Mesodermal cell (in vitro differentiated cells): ENCODE measurements around the gene PKDCC.

Experiments used
- H3K27ac ChIP-seq: 2 replicates; pipeline ENCODE4 v1.7.0; 2013; ENCODE audit warnings: mild to moderate bottlenecking, low read depth, low read length, moderate library complexity; ENCODE audit not compliant: severe bottlenecking
- H3K36me3 ChIP-seq: 2 replicates; pipeline ENCODE4 v1.7.1; 2013; ENCODE audit warnings: mild to moderate bottlenecking, low read length, moderate library complexity; ENCODE audit not compliant: control insufficient read depth, insufficient read depth
- H3K4me1 ChIP-seq: one replicate; pipeline ENCODE4 v1.7.1; 2013; ENCODE audit warnings: mild to moderate bottlenecking, low read length; ENCODE audit not compliant: insufficient read depth, control insufficient read depth, poor library complexity, severe bottlenecking
- H3K4me3 ChIP-seq: 2 replicates; pipeline ENCODE4 v1.7.0; 2013; ENCODE audit warnings: low read length, control low read depth, mild to moderate bottlenecking; ENCODE audit not compliant: insufficient read depth, poor library complexity, severe bottlenecking; ENCODE audit errors: extremely low read depth
- H3K9me3 ChIP-seq: 2 replicates; pipeline ENCODE4 v1.7.1; 2013; ENCODE audit warnings: mild to moderate bottlenecking, low read length, moderate library complexity; ENCODE audit not compliant: control insufficient read depth
- WGBS, 2 experiments: methylation state at CpG; one replicate each; pipeline ENCODE4 v1.1.5; 2013; ENCODE audit warnings: missing lambda C conversion rate in 2 of 2; ENCODE audit not compliant: insufficient coverage in 2 of 2; 5-methylcytosine and 5-hydroxymethylcytosine counted together

PKDCC gene

GRCh38 chr2:42042631-42043355 is 5.0 kb upstream of the PKDCC start:
- Histone ChIP-seq H3K4me1 (peaks cover 8% of the 10 kb centered on the region), H3K4me3 (no peak overlapping the region), H3K36me3 (no peaks in the 10 kb centered on the region), H3K27ac (no peak overlapping the region), H3K9me3 (no peaks in the 10 kb centered on the region)
- WGBS, 2 experiments: 82 to 93% methylated on average over 6 to 8 of the region's 11 CpGs

DNA sequence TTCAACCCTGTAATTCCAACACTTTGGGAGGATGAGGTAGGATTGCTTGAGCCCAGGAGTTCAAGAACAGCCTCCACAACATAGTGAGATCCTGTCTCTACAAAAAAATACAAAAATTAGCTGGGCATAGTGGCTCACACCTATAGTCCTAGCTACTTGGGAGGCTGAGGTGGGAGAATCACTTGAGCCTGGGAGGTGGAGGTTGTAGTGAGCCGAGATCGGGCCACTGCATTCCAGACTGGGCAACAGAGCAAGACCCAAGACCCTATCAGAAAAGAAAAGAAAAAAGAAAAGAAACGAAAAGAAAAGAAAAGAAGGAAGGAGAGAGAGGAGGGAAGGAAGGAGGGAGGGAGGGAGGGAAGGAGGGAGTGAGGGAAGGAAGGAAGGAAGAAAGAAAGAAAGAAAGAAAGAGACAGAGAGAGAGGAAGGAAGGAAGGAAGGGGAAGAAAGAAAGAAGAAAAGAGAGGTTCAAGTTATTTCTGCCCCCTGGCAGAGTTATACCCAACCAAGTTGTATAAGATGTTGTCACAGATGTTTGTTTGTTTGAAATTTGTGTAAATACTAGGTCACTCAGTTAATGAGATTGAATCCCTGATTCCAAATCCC is 3.9 kb upstream of the PKDCC start:
- H3K4me1 ChIP-seq: peaks cover 9% of the 10 kb centered on the region
- no peaks in the 10 kb centered on the region for H3K36me3 ChIP-seq
- no peak overlapping the region for H3K4me3 ChIP-seq
- H3K9me3 ChIP-seq: no peaks in the 10 kb centered on the region
- WGBS, 2 experiments: 97 to 100% methylated on average over 1 to 3 of the region's 3 CpGs
- no peak overlapping the region for H3K27ac ChIP-seq

GRCh38 chr2:42044939-42045338 is 2.9 kb upstream of the PKDCC start:
- Histone ChIP-seq H3K27ac (no peak overlapping the region), H3K4me1 (peaks cover 17% of the 10 kb centered on the region), H3K9me3 (no peaks in the 10 kb centered on the region), H3K4me3 (no peak overlapping the region), H3K36me3 (no peaks in the 10 kb centered on the region)
- WGBS, 2 experiments: 100% methylated on average over 1 of the region's 1 CpG

DNA sequence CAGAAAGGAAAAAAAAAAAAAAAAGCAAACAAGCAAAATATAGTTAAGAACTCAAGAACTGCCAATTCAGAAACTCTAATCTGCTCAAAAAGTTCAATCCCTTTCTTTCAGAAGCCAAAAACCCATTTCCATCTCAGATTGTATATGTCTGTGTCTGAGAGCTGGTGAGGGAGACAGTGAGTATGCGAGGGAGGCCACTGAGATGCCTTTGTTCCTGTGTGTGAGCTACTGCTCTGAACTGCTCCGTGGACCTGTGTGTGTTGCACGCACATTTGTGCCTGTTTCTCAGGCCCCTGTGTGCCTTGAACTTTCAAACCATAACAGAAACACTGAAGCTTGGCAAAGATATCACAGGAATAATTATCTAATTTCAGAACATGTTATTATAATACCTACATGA is 2.5 kb upstream of the PKDCC start:
- Histone ChIP-seq H3K4me3 (no peak overlapping the region), H3K9me3 (no peaks in the 10 kb centered on the region), H3K27ac (no peak overlapping the region), H3K4me1 (peaks cover 20% of the 10 kb centered on the region), H3K36me3 (no peaks in the 10 kb centered on the region)
- WGBS, 2 experiments: 50 to 60% methylated on average over 1 to 2 of the region's 3 CpGs

GRCh38 chr2:42045848-42046748 is 1.7 kb upstream of the PKDCC start:
- H3K27ac ChIP-seq: peak overlapping the region; percentile 78
- H3K4me3 ChIP-seq: no peak overlapping the region

DNA sequence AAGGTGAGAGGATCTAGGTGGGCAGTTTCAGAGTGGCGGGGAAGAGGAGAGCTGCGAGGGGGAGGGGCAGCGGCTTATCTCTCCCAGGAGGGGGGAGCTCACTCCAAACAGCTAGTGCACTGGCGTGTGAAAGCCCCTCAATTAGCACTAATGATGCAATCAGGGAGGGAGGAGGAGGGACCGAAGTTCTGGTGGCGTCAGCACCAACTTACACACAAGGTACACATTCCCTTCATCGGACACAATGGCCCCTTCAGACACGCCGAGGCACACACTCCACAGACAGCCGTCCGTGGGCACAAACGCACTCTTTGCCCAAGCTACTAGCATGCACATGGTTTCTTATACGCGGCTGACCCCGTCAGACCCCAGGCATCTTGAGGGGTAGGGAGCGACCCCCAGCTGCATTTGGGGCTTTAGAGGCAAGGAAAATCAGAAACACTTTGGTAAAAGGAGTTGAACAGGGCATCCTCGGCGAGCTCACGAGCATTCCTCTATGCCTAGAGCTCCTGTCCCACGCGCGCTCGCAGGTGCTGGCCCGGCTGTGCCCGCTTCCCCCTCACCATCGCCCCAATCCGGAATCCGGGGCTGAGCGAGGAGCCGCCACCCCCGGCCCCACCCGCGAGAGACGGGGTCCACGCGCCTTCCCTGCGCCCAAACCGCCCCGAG is 868 bp upstream of the PKDCC start:
- 1% methylated on average over 17 to 21 of the region's 39 CpGs for WGBS, 2 experiments
- H3K4me1 ChIP-seq: peaks cover 36% of the 10 kb centered on the region
- H3K4me3 ChIP-seq: peak overlapping the region; percentile 60
- H3K36me3 ChIP-seq: peaks cover 6% of the 10 kb centered on the region
- peak overlapping the region; percentile 83 for H3K27ac ChIP-seq
- H3K9me3 ChIP-seq: no peaks in the 10 kb centered on the region

More at GRCh38 chr2:42045848-42046748, 1.7 kb upstream of the PKDCC start:
- 39 to 41% methylated on average over 7 of the region's 12 CpGs for WGBS, 2 experiments
- H3K9me3 ChIP-seq: no peaks in the 10 kb centered on the region
- peaks cover 28% of the 10 kb centered on the region for H3K4me1 ChIP-seq
- peaks cover under 1% of the 10 kb centered on the region for H3K36me3 ChIP-seq

DNA sequence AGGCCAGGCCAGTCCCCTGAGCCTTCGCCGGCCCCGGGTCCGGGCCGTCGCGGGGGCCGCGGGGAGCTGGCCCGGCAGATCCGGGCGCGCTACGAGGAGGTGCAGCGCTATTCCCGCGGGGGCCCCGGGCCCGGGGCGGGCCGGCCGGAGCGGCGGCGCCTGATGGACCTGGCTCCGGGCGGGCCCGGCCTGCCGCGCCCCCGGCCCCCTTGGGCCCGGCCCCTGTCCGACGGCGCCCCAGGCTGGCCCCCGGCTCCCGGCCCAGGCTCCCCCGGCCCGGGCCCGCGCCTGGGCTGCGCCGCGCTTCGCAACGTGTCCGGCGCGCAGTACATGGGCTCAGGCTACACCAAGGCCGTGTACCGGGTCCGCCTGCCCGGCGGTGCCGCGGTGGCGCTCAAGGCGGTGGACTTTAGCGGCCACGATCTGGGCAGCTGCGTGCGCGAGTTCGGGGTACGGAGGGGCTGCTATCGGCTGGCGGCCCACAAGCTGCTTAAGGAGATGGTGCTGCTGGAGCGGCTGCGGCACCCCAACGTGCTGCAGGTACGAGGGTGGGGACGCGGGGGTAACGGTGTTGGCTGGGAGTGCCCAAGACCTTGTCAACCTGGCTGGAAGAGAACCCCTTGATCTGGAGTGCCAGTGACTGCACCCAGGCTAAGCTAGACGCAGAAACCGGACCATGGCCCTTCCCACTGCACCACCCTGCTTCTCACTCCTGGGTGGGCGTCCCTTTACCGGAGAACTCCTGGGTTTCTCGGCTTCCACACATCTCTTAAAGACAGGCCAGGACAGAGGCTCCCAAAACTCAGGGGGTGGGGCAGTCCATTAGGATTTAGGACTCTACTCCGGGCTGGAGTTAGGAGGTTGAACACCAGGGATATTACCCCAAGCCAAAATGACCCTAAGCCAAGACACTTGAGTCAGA is 739 bp downstream of the PKDCC start:
- H3K27ac ChIP-seq: no peak overlapping the region
- H3K9me3 ChIP-seq: no peaks in the 10 kb centered on the region
- peaks cover 47% of the 10 kb centered on the region for H3K4me1 ChIP-seq
- peak overlapping the region; percentile 68 for H3K4me3 ChIP-seq
- WGBS, 2 experiments: 1 to 2% methylated on average over 55 to 78 of the region's 80 CpGs
- peaks cover 14% of the 10 kb centered on the region for H3K36me3 ChIP-seq

DNA sequence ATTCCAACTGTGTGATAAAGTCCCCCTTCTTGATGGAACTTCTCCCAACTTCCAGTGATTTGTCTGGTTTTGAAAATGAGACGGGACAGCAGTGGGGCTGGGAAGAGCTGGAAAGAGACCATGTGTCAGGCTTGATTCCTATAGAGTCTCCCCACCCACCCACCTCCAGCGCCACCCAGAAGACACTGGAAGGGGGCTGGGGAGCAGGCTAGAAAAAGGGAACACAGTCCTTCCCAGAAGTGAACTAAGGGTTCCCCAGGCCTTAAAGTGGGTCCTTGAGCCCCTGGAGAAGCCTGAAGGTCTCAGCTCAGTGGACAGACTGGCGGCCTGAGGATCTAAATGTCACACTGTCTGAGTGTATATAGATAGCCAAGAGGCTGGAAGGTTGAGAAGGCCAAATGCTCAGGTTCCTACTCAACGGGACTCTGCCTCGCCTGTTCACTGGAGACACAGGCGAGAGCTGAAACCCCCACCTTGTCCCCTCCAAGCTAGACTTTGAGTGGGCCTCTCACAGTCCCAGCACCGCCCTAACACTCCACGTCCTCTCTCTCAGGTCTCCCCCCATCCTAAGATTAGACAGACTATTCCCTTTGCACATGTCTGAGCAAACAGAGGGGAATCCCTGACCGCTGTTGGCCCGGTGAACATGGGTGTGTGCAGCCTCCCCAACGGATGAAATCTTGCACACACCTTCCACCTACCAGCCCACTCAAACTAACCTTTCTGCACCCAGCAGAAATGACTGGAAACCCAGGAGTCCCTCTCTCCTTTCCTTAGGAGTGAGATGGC is 1.6 kb downstream of the PKDCC start:
- H3K36me3 ChIP-seq: peaks cover 22% of the 10 kb centered on the region
- peak overlapping the region; percentile 68 for H3K4me3 ChIP-seq
- H3K27ac ChIP-seq: no peak overlapping the region
- H3K4me1 ChIP-seq: peaks cover 54% of the 10 kb centered on the region
- H3K9me3 ChIP-seq: no peaks in the 10 kb centered on the region
- 48 to 56% methylated on average over 7 to 9 of the region's 11 CpGs for WGBS, 2 experiments

DNA sequence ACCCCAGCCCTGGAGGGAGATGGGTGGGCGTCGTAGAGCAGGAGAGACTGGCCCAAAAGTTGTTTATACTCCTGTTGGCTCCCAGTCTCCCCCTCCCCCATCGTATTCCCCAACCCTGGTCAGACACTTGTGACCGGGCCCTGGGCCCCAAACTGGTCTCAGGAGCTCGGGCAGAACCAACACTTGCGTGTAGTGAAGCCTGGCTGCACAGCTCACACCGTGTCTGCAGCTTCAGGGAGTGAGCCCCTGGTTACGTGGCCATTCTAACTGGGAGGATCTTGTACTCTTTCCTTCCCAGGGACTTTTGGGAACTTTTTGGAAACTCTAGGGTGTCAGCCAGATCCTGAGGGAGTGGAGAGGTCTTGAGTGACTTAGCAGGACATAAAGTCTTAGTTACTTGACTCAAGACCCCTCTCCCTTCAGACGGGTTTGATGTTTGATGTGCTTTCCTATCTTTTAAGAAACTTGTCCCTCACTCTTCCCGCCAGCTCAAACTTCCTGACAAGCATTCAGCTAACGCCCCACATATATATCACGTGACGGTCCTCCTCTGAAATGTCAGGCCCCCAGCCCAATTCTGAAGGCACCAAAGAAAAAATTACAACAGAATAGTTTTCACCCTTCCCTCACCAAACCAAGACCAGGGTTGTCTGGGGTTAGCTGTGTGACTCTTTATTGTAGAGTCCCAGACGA is 2.3 kb downstream of the PKDCC start:
- no peak overlapping the region for H3K27ac ChIP-seq
- H3K4me3 ChIP-seq: peak overlapping the region; percentile 68
- no peaks in the 10 kb centered on the region for H3K9me3 ChIP-seq
- peaks cover 29% of the 10 kb centered on the region for H3K36me3 ChIP-seq
- peaks cover 61% of the 10 kb centered on the region for H3K4me1 ChIP-seq
- WGBS, 2 experiments: 52 to 61% methylated on average over 9 to 11 of the region's 14 CpGs
